22Rv1 (cell line): Measurements from ENCODE around the gene NAT8L.

Experiments
- CTCF ChIP-seq: fragments of 450-650 bp; IDR thresholded peaks from 2 replicates; pipeline ENCODE4 v1.5.1; 2017; ENCODE audit warnings: mild to moderate bottlenecking
- ZFX ChIP-seq: fragments of 450-650 bp; IDR thresholded peaks from 2 replicates; pipeline ENCODE4 v1.6.1; 2017; ENCODE audit warnings: antibody characterized with exemption, borderline replicate concordance

- TF ChIP-seq CTCF (no peak), ZFX (no peak)
Measured at GRCh38 chr4:2075987-2076907, 17.1 kb downstream of the NAT8L start.
